Measurements from ENCODE around the gene MYO10.

DNA sequence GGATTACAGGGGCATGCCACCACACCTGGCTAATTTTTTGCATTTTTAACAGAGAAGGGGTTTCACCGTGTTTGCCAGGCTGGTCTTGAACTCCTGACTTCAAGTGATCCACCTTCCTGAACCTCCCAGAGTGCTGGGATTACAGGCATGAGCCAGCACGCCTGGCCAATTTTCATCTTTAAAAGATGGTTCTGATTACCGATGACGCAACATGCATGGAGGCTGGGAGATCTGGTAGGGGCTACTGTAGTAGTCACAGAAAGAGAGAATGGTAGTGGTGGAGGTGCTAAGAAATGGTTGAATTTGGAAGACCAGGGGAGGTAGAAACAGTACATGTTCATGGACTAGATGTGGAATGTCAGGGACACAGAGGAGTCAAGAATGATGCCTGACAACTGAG, 296.9 kb downstream of the MYO10 start:
- TF ChIP-seq ZNF112 (tag by site-specific recombination; IDR thresholded peaks at IDR 0.05) (no peak), ZNF707 (tag by site-specific recombination; IDR thresholded peaks at IDR 0.05) (no peak), ZNF274 (IDR thresholded peaks at IDR 0.05; ENCODE audit: low read length) (no peak), ZNF274 (tag by site-specific recombination; IDR thresholded peaks at IDR 0.05; ENCODE audit: borderline replicate concordance) (no peak), ZNF776 (tag by site-specific recombination; IDR thresholded peaks at IDR 0.05; ENCODE audit: borderline replicate concordance) (no peak), KLF16 (tag by site-specific recombination; IDR thresholded peaks at IDR 0.05) (no peak), ZNF248 (tag by site-specific recombination; IDR thresholded peaks at IDR 0.05) (no peak), ZNF585B (tag by site-specific recombination; IDR thresholded peaks at IDR 0.05) (no peak), ZNF624 (tag by site-specific recombination; IDR thresholded peaks at IDR 0.05) (no peak)
- TF ChIP-seq, protein P1, sequence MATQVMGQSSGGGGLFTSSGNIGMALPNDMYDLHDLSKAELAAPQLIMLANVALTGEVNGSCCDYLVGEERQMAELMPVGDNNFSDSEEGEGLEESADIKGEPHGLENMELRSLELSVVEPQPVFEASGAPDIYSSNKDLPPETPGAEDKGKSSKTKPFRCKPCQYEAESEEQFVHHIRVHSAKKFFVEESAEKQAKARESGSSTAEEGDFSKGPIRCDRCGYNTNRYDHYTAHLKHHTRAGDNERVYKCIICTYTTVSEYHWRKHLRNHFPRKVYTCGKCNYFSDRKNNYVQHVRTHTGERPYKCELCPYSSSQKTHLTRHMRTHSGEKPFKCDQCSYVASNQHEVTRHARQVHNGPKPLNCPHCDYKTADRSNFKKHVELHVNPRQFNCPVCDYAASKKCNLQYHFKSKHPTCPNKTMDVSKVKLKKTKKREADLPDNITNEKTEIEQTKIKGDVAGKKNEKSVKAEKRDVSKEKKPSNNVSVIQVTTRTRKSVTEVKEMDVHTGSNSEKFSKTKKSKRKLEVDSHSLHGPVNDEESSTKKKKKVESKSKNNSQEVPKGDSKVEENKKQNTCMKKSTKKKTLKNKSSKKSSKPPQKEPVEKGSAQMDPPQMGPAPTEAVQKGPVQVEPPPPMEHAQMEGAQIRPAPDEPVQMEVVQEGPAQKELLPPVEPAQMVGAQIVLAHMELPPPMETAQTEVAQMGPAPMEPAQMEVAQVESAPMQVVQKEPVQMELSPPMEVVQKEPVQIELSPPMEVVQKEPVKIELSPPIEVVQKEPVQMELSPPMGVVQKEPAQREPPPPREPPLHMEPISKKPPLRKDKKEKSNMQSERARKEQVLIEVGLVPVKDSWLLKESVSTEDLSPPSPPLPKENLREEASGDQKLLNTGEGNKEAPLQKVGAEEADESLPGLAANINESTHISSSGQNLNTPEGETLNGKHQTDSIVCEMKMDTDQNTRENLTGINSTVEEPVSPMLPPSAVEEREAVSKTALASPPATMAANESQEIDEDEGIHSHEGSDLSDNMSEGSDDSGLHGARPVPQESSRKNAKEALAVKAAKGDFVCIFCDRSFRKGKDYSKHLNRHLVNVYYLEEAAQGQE (tag by site-specific recombination; IDR thresholded peaks at IDR 0.05): no peak
- TF ChIP-seq, protein P2, sequence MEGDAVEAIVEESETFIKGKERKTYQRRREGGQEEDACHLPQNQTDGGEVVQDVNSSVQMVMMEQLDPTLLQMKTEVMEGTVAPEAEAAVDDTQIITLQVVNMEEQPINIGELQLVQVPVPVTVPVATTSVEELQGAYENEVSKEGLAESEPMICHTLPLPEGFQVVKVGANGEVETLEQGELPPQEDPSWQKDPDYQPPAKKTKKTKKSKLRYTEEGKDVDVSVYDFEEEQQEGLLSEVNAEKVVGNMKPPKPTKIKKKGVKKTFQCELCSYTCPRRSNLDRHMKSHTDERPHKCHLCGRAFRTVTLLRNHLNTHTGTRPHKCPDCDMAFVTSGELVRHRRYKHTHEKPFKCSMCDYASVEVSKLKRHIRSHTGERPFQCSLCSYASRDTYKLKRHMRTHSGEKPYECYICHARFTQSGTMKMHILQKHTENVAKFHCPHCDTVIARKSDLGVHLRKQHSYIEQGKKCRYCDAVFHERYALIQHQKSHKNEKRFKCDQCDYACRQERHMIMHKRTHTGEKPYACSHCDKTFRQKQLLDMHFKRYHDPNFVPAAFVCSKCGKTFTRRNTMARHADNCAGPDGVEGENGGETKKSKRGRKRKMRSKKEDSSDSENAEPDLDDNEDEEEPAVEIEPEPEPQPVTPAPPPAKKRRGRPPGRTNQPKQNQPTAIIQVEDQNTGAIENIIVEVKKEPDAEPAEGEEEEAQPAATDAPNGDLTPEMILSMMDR (tag by site-specific recombination; IDR thresholded peaks at IDR 0.05): no peak
- TF ChIP-seq, protein P3, sequence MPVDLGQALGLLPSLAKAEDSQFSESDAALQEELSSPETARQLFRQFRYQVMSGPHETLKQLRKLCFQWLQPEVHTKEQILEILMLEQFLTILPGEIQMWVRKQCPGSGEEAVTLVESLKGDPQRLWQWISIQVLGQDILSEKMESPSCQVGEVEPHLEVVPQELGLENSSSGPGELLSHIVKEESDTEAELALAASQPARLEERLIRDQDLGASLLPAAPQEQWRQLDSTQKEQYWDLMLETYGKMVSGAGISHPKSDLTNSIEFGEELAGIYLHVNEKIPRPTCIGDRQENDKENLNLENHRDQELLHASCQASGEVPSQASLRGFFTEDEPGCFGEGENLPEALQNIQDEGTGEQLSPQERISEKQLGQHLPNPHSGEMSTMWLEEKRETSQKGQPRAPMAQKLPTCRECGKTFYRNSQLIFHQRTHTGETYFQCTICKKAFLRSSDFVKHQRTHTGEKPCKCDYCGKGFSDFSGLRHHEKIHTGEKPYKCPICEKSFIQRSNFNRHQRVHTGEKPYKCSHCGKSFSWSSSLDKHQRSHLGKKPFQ (tag by site-specific recombination; IDR thresholded peaks at IDR 0.05): no peak
- TF ChIP-seq, protein P4, sequence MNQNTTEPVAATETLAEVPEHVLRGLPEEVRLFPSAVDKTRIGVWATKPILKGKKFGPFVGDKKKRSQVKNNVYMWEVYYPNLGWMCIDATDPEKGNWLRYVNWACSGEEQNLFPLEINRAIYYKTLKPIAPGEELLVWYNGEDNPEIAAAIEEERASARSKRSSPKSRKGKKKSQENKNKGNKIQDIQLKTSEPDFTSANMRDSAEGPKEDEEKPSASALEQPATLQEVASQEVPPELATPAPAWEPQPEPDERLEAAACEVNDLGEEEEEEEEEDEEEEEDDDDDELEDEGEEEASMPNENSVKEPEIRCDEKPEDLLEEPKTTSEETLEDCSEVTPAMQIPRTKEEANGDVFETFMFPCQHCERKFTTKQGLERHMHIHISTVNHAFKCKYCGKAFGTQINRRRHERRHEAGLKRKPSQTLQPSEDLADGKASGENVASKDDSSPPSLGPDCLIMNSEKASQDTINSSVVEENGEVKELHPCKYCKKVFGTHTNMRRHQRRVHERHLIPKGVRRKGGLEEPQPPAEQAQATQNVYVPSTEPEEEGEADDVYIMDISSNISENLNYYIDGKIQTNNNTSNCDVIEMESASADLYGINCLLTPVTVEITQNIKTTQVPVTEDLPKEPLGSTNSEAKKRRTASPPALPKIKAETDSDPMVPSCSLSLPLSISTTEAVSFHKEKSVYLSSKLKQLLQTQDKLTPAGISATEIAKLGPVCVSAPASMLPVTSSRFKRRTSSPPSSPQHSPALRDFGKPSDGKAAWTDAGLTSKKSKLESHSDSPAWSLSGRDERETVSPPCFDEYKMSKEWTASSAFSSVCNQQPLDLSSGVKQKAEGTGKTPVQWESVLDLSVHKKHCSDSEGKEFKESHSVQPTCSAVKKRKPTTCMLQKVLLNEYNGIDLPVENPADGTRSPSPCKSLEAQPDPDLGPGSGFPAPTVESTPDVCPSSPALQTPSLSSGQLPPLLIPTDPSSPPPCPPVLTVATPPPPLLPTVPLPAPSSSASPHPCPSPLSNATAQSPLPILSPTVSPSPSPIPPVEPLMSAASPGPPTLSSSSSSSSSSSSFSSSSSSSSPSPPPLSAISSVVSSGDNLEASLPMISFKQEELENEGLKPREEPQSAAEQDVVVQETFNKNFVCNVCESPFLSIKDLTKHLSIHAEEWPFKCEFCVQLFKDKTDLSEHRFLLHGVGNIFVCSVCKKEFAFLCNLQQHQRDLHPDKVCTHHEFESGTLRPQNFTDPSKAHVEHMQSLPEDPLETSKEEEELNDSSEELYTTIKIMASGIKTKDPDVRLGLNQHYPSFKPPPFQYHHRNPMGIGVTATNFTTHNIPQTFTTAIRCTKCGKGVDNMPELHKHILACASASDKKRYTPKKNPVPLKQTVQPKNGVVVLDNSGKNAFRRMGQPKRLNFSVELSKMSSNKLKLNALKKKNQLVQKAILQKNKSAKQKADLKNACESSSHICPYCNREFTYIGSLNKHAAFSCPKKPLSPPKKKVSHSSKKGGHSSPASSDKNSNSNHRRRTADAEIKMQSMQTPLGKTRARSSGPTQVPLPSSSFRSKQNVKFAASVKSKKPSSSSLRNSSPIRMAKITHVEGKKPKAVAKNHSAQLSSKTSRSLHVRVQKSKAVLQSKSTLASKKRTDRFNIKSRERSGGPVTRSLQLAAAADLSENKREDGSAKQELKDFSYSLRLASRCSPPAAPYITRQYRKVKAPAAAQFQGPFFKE (tag by site-specific recombination; IDR thresholded peaks at IDR 0.05; ENCODE audit: borderline replicate concordance): no peak
- TF ChIP-seq, protein P5, sequence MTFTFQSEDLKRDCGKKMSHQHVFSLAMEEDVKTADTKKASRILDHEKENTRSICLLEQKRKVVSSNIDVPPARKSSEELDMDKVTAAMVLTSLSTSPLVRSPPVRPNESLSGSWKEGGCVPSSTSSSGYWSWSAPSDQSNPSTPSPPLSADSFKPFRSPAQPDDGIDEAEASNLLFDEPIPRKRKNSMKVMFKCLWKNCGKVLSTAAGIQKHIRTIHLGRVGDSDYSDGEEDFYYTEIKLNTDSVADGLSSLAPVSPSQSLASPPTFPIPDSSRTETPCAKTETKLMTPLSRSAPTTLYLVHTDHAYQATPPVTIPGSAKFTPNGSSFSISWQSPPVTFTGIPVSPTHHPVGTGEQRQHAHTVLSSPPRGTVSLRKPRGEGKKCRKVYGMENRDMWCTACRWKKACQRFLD (tag by site-specific recombination; IDR thresholded peaks at IDR 0.05): no peak
- TF ChIP-seq, protein P6, sequence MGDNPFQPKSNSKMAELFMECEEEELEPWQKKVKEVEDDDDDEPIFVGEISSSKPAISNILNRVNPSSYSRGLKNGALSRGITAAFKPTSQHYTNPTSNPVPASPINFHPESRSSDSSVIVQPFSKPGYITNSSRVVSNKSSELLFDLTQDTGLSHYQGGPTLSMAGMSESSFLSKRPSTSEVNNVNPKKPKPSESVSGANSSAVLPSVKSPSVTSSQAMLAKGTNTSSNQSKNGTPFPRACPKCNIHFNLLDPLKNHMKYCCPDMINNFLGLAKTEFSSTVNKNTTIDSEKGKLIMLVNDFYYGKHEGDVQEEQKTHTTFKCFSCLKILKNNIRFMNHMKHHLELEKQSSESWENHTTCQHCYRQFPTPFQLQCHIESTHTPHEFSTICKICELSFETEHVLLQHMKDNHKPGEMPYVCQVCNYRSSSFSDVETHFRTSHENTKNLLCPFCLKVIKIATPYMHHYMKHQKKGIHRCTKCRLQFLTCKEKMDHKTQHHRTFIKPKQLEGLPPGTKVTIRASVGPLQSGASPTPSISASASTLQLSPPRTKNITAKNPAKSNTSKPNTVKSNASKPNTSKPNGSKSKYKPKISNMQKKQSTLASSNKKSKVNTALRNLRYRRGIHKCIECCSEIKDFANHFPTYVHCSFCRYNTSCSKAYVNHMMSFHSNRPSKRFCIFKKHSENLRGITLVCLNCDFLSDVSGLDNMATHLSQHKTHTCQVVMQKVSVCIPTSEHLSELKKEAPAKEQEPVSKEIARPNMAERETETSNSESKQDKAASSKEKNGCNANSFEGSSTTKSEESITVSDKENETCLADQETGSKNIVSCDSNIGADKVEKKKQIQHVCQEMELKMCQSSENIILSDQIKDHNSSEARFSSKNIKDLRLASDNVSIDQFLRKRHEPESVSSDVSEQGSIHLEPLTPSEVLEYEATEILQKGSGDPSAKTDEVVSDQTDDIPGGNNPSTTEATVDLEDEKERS (tag by site-specific recombination; IDR thresholded peaks at IDR 0.05): no peak
